Limb (tissue), 2 donors: ENCODE measurements around the gene IDH3A.

Experiments used
- DNase-seq, 2 donors: peaks; one replicate each; pipeline ENCODE4 v3.0.0-alpha.2; 2016; ENCODE audit errors: extremely low spot score in 2 of 2

IDH3A gene

GRCh38 chr15:78164010-78164409 is 14.8 kb downstream of the IDH3A start:
- no peak for DNase-seq

DNA sequence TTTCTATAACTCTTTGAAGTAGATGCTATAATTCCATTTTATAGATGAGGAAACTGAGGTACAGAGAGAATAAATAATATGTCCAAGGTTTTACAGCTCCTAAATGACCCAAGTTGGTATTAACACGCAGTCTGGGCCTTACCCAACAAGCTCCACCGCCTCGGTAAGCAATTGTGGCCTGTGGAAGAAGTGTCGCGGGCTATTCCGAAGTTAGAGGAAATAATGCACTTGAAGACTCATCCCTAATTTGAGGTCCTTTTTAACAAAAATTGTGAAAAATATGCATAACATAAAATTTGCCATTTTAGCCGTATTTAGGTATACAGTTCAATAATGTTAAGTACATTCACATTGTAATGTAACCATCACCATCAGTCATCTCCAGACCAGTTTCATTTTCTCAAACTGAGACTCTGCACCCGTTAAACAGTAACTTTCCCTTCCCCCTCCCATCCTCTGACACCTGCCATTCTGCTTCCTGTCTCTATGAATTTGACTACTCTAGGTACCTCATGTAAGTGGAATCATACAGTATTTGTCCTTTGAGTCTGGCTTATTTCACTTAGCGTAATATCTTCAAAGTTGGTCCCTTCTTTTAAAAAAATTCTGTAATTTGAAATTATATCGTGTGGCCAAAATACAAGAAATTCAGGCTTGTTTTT is 18.2 kb downstream of the IDH3A start:
- DNase-seq, result no peak

DNA sequence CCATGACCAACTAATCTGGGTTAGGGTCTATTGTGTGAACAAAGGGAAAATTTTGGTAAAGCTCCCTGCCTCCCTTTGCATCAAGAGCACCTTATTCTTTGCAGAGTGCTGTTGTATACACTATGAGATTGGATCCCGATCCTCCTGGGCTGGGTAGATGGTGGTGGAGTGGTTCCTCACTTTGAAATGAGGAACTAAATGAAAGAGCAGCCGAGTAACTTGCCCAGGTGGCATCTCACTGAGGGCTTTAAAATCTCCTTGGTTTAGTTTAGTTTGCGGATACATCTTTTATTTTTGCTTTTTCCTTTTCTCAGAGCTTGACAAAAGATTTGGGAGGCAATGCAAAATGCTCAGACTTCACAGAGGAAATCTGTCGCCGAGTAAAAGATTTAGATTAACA is 19.4 kb downstream of the IDH3A start:
- no peak for DNase-seq

DNA sequence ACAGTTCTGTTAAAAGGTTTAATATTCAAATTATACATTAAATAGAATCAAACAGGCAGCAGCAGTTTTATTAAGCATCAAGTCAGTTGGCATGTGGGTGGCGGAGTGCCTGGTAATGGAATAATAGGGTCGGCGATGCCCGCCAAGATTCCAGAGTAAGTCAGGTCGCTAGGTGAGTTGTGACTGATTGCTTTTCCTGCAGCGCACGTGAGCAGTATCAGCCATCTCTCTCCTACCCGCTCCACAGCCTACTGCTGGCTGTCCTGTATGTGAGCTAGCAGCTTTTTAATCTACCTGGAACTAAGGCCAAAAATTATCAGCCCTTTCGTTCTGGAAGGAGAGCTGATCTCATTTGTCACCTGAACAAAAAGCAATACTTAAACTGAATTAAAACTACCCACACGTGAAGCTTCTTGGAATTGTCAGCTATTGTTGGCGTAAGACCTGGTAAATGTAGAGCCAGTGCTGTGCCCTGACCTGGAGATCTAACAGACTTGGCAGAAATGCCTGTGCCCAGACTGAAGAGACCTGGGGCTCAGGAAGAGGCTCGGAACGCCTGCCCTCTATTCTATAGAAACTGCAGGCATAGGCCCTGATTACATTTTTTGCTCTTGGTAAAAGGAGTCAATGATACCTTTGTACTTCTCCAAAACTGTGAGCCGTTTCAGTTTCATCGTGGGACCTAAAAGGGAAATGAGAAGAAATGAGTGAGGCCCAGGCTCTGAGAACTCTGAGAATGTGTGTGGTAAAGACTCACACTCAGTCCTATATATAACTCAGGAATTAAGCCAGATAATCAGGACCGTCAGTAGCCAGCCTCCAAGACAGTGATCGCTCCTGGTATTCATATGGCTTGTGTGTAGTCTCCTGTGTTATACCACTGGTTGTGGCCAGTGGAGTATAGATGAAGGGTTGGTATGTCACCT is 21.9 kb downstream of the IDH3A start:
- no peak for DNase-seq

DNA sequence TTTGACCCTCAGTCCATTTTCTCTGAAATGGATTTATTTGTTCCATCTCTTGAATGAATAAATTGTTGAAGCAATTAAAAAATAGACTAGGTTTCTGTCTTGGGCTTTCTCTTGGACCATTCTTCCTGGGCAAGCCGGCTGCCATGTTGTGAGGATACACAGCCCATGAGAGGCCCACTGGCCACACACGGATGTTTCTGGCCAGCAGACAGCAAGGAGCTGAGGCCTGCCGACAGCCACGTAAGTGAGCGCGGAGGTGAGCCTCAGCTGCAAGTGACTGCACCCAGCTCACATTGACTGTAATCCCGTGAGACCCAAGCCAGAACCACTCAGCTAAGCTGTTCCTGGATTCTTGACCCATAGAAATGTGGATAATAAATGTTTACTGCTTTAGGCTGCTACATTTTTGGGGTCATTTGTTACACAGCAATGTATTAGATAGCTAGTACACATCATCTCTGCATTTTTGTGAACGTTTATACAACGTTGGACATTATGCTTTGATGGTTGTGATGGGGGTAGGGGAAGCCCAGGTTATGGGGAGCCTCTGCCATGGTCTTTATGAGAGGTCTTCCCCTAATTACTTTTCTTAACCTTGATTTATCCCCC is 22.8 kb downstream of the IDH3A start:
- no peak for DNase-seq

DNA sequence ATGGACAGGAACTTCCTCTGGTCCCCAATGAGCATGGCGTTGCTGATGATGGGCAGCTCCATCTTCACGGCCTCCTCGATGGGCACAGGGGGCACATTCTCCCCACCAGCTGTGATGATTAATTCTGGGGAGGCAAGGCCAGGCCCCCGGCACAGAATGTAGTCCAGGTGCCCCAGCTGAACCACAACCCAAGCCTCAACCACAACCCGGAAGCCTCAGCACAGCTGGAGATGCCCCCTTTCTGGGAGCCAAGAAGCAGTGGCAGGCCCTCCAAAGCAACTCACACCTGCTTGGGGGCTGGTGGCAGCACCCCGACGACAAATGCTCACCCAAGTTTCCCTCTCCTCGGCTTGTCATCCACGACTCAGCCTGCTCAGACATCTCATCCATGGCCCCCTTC is 25.2 kb downstream of the IDH3A start:
- no peak for DNase-seq

DNA sequence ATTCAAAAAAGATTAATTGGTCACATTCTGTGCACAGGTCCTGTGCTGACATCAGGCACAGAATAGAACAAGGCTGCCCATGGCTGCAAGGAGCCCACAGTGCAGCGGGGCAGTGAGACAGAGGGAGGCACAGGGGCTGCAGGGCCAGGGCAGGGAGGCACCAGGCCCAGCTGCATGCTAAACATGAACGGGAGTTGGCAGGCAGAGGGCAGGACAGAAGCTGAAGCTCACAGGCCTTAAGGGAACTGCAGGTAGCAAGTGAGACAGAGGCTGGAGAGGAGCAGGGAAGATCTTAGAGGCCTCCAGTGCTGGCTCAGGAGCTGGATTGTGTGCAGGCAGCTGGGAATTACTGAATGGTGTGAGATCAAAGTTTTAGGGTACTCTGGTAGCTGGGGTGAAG is 26.2 kb downstream of the IDH3A start:
- no peak for DNase-seq

- DNase-seq, result peak in 1 of 2 donors; percentile 58
Observed at GRCh38 chr15:78177447-78177873, 28.3 kb downstream of the IDH3A start.

DNA sequence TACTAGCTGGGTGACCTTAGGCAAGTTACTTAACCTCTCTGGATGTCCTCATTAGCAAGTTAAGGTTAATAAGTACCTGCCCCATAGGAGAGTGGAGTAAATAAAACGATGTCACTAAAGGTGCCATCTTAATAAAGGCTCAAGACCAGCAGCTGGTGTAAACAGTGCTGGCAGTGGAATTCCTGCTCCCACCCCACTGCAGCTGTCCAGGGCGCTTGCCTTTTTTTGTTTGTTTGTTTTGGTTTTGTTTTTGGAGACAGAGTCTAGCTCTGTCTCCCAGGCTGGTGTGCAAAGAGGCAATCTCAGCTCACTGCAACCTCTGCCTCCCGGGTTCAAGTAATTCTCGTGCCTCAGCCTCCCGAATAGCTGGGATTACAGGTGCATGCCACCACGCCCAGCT is 28.9 kb downstream of the IDH3A start:
- no peak for DNase-seq

DNA sequence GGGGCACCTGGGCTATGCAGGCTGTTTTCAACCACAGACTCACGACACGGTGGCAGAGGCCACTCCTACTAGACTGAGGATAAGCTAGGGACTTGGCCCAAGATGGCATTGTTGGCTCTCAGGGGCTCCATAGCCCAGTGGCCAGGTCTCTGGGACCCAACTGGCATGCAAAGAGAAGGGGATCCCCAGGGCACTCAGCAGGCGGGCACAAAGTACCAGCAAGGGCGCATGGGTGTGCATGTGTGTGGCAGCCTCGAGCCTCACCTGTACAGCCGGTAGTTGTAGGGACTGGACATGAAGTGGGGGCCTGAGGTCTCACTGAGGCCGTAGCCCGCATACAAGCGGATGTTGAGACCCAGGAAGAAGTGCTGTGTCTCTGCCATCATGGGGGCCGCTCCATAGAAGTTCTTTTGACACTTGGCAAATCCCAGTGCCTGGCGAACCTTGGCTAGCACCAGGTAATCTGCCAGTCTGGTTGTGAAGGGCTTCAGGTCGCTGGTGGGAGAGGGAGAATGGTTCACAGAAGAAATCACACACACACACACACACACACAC is 30.2 kb downstream of the IDH3A start:
- no peak for DNase-seq

GRCh38 chr15:78179906-78180305 is 30.7 kb downstream of the IDH3A start:
- no peak for DNase-seq

- DNase-seq, result no peak
Observed at GRCh38 chr15:78182336-78182700, 33.2 kb downstream of the IDH3A start.

DNA sequence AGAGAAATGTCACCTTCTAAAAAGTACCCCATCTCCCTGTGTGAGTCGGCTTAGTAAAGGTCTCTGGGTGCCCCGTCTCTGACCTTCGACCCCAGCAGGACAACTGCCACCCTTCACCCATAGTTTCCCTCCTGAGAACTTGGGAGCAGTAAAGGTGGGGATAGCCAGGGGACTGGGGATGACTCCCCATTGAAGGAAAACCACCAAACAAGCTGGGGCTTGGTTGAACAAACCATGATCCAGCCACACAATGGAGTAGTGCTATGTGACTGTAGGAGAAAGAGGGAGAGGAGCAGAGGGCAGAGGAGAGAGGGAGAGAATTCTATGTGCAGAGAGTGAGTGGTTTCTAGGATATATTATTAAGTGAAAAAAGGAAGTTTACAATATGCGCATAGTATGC is 33.7 kb downstream of the IDH3A start:
- DNase-seq, result no peak

DNA sequence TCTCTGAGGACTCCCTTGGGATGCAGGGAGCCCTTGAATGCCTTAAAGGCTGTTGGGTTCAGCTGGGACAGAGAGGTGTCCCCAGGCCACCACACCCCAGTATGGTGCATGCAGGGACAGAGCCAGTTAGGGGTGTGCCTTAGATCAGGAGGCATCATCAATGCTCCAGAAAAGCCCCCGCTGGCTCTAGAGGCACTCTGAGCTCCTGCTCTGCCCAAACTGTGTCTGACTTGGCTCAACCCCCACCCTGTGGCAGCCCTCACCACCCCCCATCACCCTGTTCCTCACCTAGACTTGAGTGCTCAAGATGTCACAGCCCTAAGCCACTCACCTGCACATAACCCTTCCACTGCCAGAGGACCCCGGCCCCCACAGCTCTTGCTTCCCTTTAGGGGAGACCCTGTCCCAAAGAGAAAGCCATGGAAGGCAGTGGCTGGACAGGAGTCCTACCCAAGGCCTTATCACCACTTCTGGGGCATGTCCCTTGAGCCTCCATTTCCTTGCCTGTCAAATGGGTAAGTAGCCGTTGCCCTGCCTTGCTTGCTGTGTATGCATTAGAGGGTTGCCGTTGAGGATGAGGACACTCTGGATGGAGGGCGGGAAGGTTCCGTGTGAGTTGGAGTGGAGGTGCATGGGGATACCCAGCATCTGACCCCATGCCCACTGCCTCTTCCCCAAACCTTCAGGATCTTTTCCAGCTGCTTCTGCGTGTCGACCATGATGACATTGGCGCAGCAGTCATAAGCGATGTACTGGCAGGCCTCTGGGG is 43.8 kb downstream of the IDH3A start:
- no peak for DNase-seq

- no peak for DNase-seq
Observed at GRCh38 chr15:78193731-78194567, 44.8 kb downstream of the IDH3A start.

DNA sequence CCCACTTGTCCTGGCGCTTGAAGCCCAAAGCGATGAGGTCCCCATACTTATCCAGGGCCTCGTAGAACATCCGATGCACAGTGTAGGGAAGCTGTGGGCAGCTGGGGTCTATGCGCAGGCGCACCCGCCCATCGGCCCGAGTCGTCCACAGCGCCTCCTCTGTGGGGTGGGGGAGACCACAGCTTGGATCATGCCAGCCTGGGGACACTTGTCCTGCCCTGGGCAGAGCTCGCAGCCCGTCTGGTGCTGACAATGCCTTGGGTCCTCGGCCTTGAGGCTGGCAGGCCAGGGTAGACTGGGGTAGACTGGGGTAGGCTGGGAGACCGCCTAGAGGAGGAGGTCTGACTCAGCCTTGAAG is 45.4 kb downstream of the IDH3A start:
- DNase-seq, result no peak

GRCh38 chr15:78195735-78196201 is 46.6 kb downstream of the IDH3A start:
- DNase-seq, result no peak

GRCh38 chr15:78197632-78198031 is 48.5 kb downstream of the IDH3A start:
- DNase-seq, result no peak

DNA sequence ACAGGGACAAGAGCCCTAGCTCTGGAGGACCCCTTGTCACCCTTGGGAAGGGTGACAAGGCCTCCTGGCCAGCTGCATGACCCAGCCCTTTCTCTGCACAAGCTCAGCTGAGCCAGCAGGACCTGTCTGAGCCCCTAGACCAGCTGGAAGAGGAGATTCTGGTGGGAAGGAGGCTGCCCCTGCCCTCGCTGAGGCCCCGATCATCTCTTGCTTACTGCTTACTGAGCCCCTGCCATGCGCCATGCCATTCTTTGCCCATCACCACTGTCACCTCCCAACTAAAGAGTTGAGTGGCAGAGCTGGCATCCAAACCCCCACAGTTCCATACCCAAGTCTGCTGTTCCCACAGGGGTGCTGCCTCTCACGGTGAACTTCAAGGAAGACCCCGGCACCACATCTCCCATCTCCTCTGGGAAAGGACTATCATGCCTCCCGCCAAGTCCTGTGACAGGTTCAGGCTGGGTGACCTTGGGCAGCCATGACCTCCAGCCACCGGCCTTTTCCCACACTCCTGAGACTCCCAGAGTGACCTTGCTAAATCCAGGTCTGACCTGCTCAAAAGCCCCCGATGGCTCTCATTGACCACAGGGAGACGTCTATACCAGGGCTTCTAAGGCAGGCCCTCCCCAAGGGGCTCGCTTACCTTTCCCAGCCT is 51.2 kb downstream of the IDH3A start:
- DNase-seq, result no peak
